ENCODE data around the gene CRACR2B. TPM values are rescaled to one million over a fixed set of nuclear protein-coding genes. Genes with fewer than 3 reads are reported as not detected.

CRACR2B gene
- total and polyA plus RNA-seq, 10 donors = 6.1 to 34.1 (median 14.5) TPM

DNA sequence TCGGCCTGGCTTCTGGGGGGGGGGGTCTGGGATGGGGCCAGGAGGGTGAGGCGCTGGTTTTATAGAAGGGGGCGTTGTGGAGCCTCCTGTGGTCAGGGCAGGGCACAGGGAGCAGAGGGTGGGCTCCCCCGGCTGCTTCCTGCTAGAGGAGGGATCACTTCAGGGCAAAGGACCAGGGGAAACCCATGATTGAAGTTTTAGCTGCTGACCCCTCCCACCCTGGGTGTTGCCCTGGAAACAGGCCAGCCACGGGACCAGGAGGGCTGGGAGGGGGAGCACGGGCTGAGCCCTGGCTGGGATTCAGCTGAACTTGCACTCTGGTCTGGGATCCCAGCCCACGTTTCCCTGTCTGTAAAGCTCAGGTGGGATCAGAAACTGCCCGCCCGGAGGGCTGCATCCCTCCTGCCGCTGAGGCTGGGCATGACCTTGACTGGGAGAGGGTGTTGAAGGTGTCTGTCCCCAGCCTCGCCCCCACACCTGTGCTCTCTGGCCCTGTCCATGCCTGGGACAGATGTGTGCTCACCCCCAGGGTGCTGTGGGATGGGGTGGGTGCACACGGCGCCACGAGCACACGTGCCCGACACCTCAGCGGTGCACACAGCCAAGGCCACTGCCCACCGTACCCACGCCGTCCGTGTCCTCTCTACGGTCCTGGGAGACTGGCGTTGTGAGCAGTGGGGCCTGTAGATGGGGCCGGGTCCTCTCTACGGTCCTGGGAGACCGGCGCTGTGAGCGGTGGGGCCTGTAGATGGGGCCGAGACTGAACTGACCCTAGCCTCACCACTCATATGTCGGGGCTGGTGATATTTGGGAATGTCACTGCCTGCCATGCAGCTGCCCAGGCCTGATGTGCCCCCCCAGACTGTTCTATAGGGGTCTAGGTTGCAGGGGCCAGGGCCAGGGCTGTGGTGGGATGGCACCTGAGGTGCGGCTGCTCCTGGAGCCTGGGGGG lies 17.2 kb downstream of the CRACR2B start:
- H3K9me3 ChIP-seq = no peaks in the 10 kb centered on the region
- H3K4me3 ChIP-seq = peak overlapping the region in 6 of 8 donors; percentile 91 to 100 (median 98)
- intact Hi-C loops (cut with DNase I; ENCODE audit: low total_unique reads) = loop anchor here (10.0 kb wide), 1 partner anchor 210 kb away; no protein-coding TSS in a partner anchor
- H3K27me3 ChIP-seq (replicated peaks in 1 of 7) = peaks cover 0 to 52% (median 4%) of the 10 kb centered on the region in 7 donors
- 31 to 43% (median 35%) methylated on average over 11 to 31 of the region's 31 CpGs for WGBS, 5 donors
- H3K4me1 ChIP-seq = peaks cover 37 to 93% (median 77%) of the 10 kb centered on the region in 6 donors
- H3K27ac ChIP-seq = peak overlapping the region; percentile 60 to 97 (median 95)
- peak; percentile 90 for DNase-seq
- H3K36me3 ChIP-seq = peaks cover 0 to 11% (median 4%) of the 10 kb centered on the region in 6 donors
- TF ChIP-seq POLR2A (IDR thresholded peaks at IDR 0.05) (no peak), POLR2AphosphoS5 (IDR thresholded peaks at IDR 0.05) (peak; percentile 69 to 79 (median 73))
- TF ChIP-seq, protein P1, sequence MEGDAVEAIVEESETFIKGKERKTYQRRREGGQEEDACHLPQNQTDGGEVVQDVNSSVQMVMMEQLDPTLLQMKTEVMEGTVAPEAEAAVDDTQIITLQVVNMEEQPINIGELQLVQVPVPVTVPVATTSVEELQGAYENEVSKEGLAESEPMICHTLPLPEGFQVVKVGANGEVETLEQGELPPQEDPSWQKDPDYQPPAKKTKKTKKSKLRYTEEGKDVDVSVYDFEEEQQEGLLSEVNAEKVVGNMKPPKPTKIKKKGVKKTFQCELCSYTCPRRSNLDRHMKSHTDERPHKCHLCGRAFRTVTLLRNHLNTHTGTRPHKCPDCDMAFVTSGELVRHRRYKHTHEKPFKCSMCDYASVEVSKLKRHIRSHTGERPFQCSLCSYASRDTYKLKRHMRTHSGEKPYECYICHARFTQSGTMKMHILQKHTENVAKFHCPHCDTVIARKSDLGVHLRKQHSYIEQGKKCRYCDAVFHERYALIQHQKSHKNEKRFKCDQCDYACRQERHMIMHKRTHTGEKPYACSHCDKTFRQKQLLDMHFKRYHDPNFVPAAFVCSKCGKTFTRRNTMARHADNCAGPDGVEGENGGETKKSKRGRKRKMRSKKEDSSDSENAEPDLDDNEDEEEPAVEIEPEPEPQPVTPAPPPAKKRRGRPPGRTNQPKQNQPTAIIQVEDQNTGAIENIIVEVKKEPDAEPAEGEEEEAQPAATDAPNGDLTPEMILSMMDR (IDR thresholded peaks at IDR 0.05 in 8 of 11, conservative IDR thresholded peaks at IDR 0.05 in 3 of 11) = peak in 2 of 11 experiments; percentile 20 to 26

DNA sequence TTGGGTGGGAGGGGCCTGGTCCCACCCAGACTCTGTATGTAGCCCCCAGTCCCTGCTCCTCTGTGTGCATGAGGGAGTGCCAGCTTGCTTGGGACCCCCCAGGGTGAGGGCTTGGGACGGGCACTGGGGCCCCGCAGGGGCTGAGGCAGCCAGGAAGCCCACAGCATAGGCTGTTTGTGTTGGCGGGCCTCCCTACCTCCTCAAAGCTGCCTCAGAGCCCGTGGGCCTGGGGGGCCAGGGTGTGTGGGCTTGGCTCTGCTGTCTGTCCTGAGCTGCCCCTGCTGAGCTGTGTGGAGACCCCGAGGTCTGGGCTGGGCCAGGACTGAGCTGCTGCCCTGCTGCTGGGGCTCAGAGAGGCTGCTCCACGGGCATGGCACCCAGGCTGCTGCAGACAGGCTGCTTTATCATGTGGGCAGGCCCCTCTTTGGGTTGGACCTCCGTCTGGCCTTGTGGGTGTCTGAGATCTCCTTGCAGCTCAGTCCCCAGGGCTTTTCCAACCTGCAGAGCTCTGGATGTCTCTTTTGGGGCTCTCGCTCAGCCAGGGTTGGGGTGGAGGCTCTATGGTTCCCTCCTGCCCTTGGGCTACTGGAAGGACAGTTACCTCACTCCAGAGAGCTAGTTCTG lies 18.3 kb downstream of the CRACR2B start:
- Histone ChIP-seq H3K4me3 (peak overlapping the region in 2 of 8 donors; percentile 98 to 100), H3K4me1 (peaks cover 28 to 93% (median 76%) of the 10 kb centered on the region in 6 donors), H3K9me3 (no peaks in the 10 kb centered on the region), H3K27me3 (replicated peaks in 1 of 7) (peaks cover 0 to 60% (median 4%) of the 10 kb centered on the region in 7 donors), H3K27ac (peak overlapping the region in 6 of 8 donors; percentile 92 to 97 (median 95)), H3K36me3 (peaks cover 0 to 9% (median 0%) of the 10 kb centered on the region in 6 donors)
- peak in 1 of 3 donors; percentile 4 for TF ChIP-seq POLR2AphosphoS5 (IDR thresholded peaks at IDR 0.05)
- TF ChIP-seq, protein P1 (IDR thresholded peaks at IDR 0.05 in 8 of 11, conservative IDR thresholded peaks at IDR 0.05 in 3 of 11) = no peak
- no peak for DNase-seq
- 29 to 59% (median 38%) methylated on average over 7 to 8 of the region's 8 CpGs for WGBS, 5 donors
- intact Hi-C loops (cut with DNase I; ENCODE audit: low total_unique reads) = loop anchor here (10.0 kb wide), 1 partner anchor 209 kb away; no protein-coding TSS in a partner anchor

DNA sequence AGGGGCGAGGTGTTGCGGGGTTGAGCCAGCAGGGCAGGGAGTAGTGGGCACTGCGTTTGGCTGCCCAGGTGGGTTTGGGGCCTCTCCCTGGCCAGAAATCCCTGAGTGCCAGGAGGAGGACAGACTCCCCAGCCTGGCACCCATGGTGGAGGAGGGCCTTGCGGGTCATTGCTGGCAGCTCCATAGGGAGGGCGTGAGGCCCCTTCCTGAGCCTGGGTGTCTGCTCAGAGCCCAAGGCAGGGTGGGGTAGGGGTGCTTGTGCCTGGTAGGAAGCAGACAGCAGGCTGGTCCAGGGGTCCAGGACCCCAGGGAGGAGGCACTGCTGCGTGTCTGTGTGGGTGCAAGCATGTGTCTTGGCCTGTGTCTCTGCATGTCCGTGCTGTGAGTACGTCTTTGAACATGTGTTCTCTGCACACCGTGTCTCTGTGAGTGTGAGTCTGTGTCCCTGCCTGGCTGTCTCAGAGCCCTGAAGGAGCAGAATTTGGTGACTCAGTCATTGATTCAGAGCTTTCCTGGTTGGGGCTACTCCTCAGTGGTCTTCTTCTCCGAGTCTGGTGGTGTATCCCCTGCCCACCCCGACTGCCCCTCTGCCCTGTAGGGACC lies 18.9 kb downstream of the CRACR2B start:
- DNase-seq = no peak
- Histone ChIP-seq H3K27ac (peak overlapping the region in 4 of 8 donors; percentile 94 to 97 (median 96)), H3K36me3 (peaks cover 0 to 13% (median 0%) of the 10 kb centered on the region in 6 donors), H3K4me1 (peaks cover 22 to 93% (median 72%) of the 10 kb centered on the region in 6 donors), H3K4me3 (no peak overlapping the region), H3K9me3 (no peaks in the 10 kb centered on the region), H3K27me3 (replicated peaks in 1 of 7) (peaks cover 0 to 60% (median 4%) of the 10 kb centered on the region in 7 donors)
- intact Hi-C loops (cut with DNase I; ENCODE audit: low total_unique reads) = loop anchor here (10.0 kb wide), 1 partner anchor 208 kb away; no protein-coding TSS in a partner anchor
- WGBS, 5 donors = 70 to 85% (median 73%) methylated on average over 7 to 11 of the region's 11 CpGs
- TF ChIP-seq POLR2AphosphoS5 (IDR thresholded peaks at IDR 0.05) (peak in 1 of 3 donors; percentile 3), POLR2A (IDR thresholded peaks at IDR 0.05) (no peak)

DNA sequence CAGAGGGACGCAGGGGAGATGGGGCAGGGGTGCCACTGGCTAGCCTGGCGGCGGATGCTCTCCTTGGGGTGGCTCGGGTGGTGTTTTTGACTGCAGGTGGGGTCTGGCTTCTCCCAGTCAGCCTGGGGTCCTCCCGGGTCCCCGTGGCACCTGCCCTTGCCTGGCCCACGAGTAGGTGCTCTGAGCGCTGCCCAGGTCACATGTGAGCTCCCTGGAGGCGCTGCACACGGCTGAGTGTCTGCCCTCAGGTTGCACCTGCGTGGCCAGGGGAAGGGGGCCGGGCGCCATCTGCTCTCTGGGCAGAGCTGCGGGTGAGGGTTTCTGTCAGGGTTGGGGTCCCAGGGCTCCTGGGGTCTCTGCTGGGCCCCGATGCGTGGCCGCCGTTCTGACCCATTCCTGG lies 20.2 kb downstream of the CRACR2B start:
- TF ChIP-seq, protein P1 (IDR thresholded peaks at IDR 0.05 in 8 of 11, conservative IDR thresholded peaks at IDR 0.05 in 3 of 11) = no peak
- TF ChIP-seq POLR2A (IDR thresholded peaks at IDR 0.05) = no peak
- no peak for TF ChIP-seq POLR2AphosphoS5 (IDR thresholded peaks at IDR 0.05)
- no peaks in the 10 kb centered on the region for H3K9me3 ChIP-seq
- peaks cover 0 to 13% (median 0%) of the 10 kb centered on the region in 6 donors for H3K36me3 ChIP-seq
- no peak for DNase-seq
- peaks cover 0 to 60% (median 4%) of the 10 kb centered on the region in 7 donors for H3K27me3 ChIP-seq (replicated peaks in 1 of 7)
- H3K4me1 ChIP-seq = peaks cover 19 to 88% (median 68%) of the 10 kb centered on the region in 6 donors
- H3K27ac ChIP-seq = no peak overlapping the region
- WGBS, 5 donors = 72 to 81% (median 75%) methylated on average over 11 to 18 of the region's 18 CpGs
- intact Hi-C loops (cut with DNase I; ENCODE audit: low total_unique reads) = loop anchor here (10.0 kb wide), 1 partner anchor 207 kb away; no protein-coding TSS in a partner anchor
- H3K4me3 ChIP-seq = no peak overlapping the region

Data from spleen (tissue), 11 donors.